GM19395 (cell line): Measurements from ENCODE around the gene PAM.

ENCODE experiments used
- ATAC-seq: cut with Tn5 transposase; IDR thresholded peaks from one replicate; pipeline ENCODE4 v1.9.1; 2021; ENCODE audit warnings: mild to moderate bottlenecking, moderate library complexity; ENCODE audit not compliant: unreplicated experiment

PAM gene

DNA sequence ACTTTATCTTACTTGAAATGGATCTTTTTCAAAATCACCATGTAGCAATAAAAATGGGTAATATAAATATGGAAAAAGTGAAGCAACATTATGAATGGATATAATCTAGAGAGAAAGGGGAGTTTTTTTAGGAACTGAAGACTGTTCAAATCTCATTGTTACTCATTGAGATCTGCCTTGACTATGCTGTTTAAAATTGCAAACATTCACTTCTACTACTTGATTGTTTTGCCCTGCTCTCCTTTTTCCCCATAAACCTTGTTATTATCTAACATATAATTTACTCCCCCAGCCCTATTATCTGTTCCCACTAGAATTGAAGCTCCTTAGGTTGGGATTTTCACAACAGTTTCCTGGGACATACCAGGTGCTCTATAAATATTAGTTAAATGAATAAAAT lies 22.0 kb downstream of the PAM start:
- no peak for ATAC-seq

- peak; percentile 53 for ATAC-seq
These were observed 23.4 kb downstream of the PAM start for GRCh38 chr5:102778478-102778877.

- ATAC-seq: no peak
These were observed 26.3 kb downstream of the PAM start for GRCh38 chr5:102781359-102781758.

DNA sequence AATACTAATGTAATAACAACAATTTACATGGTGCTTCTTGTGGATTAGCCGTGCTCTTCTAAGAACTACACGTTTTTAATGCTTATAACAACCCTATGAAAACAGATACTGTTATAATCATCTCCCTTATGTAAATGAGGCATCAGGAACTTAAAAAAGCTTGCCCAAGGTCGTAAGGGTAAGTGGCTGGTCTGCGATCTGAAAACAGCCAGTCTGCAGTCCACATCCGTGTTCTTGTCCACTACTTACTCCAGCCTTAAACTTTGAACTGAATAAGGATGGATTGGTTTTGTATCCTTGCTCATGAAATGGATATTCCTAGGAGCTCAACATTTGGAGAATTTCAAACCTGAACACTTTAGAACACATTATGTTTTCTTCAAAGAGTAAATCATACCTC lies 26.7 kb downstream of the PAM start:
- ATAC-seq: no peak

DNA sequence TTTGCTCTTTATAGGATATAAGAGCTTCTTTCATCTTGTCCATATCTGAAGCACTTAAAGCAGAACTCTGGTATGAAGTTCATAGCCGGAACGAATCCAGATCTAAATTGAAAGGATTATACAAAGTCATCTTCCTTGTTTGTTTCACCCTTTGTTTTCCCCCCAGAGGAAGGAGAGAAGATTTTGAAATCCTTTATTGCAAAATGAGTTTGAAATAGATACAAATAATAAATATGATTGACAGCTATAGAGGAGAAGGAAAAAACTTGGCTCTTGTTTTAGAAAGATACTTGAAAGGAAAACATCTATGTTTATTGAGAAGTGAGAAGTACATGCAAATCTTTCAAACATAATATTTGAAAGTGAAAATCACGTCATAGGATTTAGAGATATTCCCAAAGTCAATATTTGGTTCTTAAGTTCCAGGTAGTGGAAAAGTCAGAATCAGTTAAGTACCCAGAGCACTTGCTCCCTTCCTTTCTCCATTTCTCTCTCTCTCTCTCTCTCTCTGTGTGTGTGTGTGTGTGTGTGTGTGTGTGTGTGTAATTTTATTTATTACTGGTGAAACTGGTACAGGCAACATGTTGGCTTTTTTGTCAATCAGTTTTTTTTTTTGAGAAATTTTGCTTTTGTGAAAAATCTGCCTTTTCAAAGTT lies 27.2 kb downstream of the PAM start:
- ATAC-seq: no peak

- no peak for ATAC-seq
These were observed 32.0 kb downstream of the PAM start for GRCh38 chr5:102787134-102787533.

DNA sequence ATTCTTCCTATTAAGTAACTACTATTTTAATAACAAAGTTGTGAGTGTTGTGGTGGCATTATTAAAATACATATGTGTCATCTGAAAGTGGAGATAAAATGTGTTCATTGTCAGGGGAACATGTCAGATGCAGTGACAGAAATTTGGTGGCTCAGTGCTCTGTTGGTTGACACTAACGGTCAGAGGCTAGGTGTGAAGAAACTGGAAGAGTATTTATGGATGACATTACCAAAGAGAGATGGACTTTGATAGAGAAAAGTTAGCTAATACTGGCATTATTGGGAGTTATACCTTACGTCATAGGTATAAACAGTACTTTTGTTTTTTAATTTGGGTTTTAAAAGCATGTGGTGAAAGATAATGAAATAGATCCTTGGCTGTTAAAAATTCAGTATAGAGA lies 33.7 kb downstream of the PAM start:
- no peak for ATAC-seq

GRCh38 chr5:102789469-102789868 lies 34.4 kb downstream of the PAM start:
- no peak for ATAC-seq

- no peak for ATAC-seq
These were observed 35.6 kb downstream of the PAM start for GRCh38 chr5:102790748-102791147.

DNA sequence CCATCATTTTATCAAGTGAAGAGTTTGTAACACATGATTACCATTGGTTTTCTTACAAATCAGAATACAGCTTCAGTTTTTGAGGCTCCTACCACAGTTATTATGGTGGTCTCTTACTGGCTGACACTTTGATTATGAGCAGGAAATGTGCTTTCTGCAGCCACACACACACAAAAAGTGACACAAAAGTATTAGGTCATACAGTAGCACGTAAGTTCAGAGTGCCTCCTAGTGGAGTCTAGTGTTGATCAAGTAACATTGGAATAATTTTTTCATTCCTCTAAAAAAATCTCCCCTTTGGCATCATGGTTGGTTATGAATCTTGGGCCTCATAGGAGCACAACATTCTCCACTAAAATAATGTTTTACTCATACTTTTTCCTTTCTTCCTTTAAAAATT lies 37.6 kb downstream of the PAM start:
- no peak for ATAC-seq

DNA sequence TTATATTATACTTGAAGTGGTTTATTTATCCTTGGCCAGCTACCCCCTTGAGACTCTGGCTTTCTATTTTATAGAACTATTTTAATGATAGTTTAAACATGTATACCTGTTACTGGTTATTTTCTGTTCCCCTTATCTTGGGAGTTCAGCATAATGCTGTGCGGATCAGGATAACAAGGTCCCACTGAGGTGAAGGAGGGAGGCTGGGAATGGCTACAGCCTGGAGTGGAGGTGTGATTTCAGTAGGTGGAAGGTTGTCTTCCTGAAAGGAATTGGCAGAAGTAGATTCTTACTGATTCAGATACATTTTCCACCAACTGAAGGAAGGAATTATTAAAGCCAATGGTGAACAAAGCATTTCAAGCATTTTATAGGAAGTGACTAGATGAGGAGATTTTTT lies 38.9 kb downstream of the PAM start:
- ATAC-seq: no peak

- ATAC-seq: no peak
These were observed 39.7 kb downstream of the PAM start for GRCh38 chr5:102794677-102795331.

DNA sequence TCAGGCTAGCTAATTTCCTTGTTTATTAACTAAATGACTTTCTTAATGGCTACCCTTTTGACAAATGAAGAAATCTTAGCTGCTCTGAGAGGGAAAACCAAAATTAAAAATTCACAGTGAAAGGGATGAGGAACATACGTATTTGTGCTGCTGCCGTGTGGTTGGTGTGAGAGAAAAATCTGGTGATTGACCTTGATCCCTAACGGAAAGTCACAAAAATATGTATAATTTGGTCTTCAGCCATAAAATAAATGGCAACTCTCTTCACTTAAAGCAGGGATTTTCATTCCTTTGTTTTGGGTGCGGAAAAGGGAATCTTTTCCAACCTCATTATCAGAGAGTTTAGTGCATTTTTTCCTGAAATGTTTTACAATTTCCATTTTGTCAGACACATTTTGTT lies 40.4 kb downstream of the PAM start:
- no peak for ATAC-seq

GRCh38 chr5:102796009-102796408 lies 40.9 kb downstream of the PAM start:
- ATAC-seq: no peak

- ATAC-seq: no peak
These were observed 41.4 kb downstream of the PAM start for GRCh38 chr5:102796498-102796897.

DNA sequence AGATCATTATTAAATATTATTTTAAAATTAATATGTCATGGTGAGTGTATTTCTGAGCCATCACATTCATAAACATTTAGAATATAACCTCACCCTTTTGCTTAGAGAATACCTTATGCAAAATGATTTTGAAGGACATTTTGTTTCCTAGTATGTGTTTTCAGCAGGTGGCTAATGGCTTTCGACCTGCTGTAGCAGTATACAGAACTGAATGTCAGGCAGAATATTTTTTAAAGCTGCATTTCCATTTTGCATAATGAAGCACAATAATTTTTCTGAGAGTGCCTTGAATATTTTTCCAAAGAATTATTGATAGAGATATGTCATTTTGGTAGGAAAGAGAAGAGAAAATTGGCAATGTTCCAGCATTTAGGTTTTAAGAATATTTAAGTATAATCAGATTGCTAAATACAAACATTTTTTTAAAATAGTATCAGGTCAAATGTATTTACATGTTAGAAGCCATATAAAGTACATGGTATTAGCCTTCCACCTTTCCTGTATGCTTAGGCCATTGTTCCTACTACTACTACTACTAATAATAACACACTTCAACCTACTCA lies 42.3 kb downstream of the PAM start:
- no peak for ATAC-seq

GRCh38 chr5:102798104-102798785 lies 43.1 kb downstream of the PAM start:
- no peak for ATAC-seq

- ATAC-seq: no peak
These were observed 43.9 kb downstream of the PAM start for GRCh38 chr5:102799017-102799416.

GRCh38 chr5:102800427-102800826 lies 45.3 kb downstream of the PAM start:
- ATAC-seq: no peak

DNA sequence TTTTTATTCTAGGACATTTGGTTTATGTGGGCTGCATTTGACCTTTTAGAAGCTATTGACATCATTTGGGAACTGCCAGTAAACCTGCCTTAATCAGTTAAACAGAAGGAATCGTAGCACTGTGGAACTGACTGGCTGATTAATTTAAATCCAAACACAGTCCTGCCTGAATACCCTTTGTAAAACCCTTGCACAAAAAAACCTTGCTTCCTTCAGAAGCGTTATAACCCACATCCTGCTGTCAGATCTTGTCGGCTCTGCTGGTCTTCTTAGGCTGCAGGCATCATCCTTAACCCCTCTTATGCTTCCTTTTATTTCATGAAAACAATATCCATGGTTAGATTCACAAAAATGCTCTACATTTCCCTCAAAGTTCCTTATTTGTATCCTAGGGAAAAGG lies 46.3 kb downstream of the PAM start:
- peak; percentile 66 for ATAC-seq

- ATAC-seq: no peak
These were observed 47.8 kb downstream of the PAM start for GRCh38 chr5:102802708-102803458.
